Kidney (tissue), 14 donors: Measurements from ENCODE around the gene NUDT3. TPM values are rescaled to one million over a fixed set of nuclear protein-coding genes. Genes with fewer than 3 reads are reported as not detected.
"Not testable (repeated sequence)": the region's sequence is repeated elsewhere in the genome, so short reads cannot be mapped to it uniquely, and the experiment has no call there.

Experiments
- DNase-seq, 5 donors: peaks; one replicate each; pipeline ENCODE4 v3.0.0-alpha.2; 2013 to 2020
- FAIRE-seq: peaks from 2 replicates; lab custom pipeline; 2012; peaks lifted over from hg19 to GRCh38; lab: Jason Lieb, UNC
- H3K27ac ChIP-seq, 2 donors: one replicate each; pipeline ENCODE4 v1.7.0; 2013; ENCODE audit warnings: low read depth in 2 of 2, low read length in 2 of 2, inconsistent platforms in 1 of 2
- H3K27me3 ChIP-seq: one replicate; pipeline ENCODE4 v1.7.1; 2013; ENCODE audit warnings: low read length, inconsistent platforms; ENCODE audit not compliant: control insufficient read depth, insufficient read depth
- H3K36me3 ChIP-seq, 3 donors: one replicate each; pipeline versions ENCODE4 v1.7.0 to v1.7.1; 2013; ENCODE audit warnings: low read length in 3 of 3, control low read depth in 1 of 3, inconsistent platforms in 1 of 3; ENCODE audit not compliant: insufficient read depth in 3 of 3, control insufficient read depth in 2 of 3
- H3K4me1 ChIP-seq, 3 donors: one replicate each; pipeline versions ENCODE4 v1.7.0 to v1.7.1; 2013; ENCODE audit warnings: low read length in 3 of 3, inconsistent platforms in 1 of 3, low read depth in 1 of 3; ENCODE audit not compliant: control insufficient read depth in 2 of 3, insufficient read depth in 2 of 3
- H3K4me3 ChIP-seq, 3 donors: one replicate each; pipeline versions ENCODE4 v1.7.0 to v1.8.1; 2013; ENCODE audit warnings: low read length in 3 of 3, control low read depth in 1 of 3, inconsistent platforms in 1 of 3
- H3K9ac ChIP-seq, 3 donors: one replicate each; pipeline versions ENCODE4 v1.7.0 to v1.7.1; 2013; ENCODE audit warnings: low read length in 3 of 3, control low read depth in 1 of 3, inconsistent platforms in 1 of 3
- H3K9me3 ChIP-seq, 3 donors: one replicate each; pipeline versions ENCODE4 v1.7.0 to v1.7.1; 2013; ENCODE audit warnings: low read length in 3 of 3, control low read depth in 1 of 3, inconsistent platforms in 1 of 3; ENCODE audit not compliant: control insufficient read depth in 2 of 3, insufficient read depth in 1 of 3
- intact Hi-C: fragments of 100-400 bp; cut with DNase I; formaldehyde crosslinking; loops from one replicate; pipeline ENCODE4 v1.11.1; 2022
- polyA plus RNA-seq: library from polyadenylated mRNA; stranded (reverse); fragments of 350-450 nt; fragmentation: Illumina TruSeq; extraction: RNeasy Lipid Tissue Mini Kit (QIAGEN cat#74804); gene quantifications from one replicate; pipeline ENCODE4 v1.2.3, GENCODE V29; 2014; ENCODE audit warnings: low read depth, low replicate concordance; ENCODE audit not compliant: insufficient read depth
- total RNA-seq: library from RNA; stranded (reverse); fragmentation: NEBNext Ultra II Directional; extraction: Animal tissue kit (Norgen Biotek cat#: 25700); gene quantifications from one replicate; pipeline ENCODE4 v1.2.1, GENCODE V29; 2021
- TF ChIP-seq, protein P1 (sequence below): IDR thresholded peaks from 3 replicates; pipeline ENCODE4 v1.5.1; 2012; ENCODE audit warnings: mild to moderate bottlenecking, moderate library complexity, borderline replicate concordance; ENCODE audit not compliant: insufficient read depth; ENCODE audit errors: extremely low read depth
- donor health status: control.
- donor health status: control.
- donor health status: control.
- donor health status: control.
- donor health status: control.
- donor health status: DM: yes; HTN: yes; CAD: no.
- donor health status: Normal renal cell carcinoma (clear cell type).

The NUDT3 gene
- total and polyA plus RNA-seq, 2 donors from 2014 or later: 17.7 to 53.8 TPM

- Histone ChIP-seq H3K27me3 (no peaks in the 10 kb centered on the region), H3K4me1 (peaks cover 0 to 4% (median 3%) of the 10 kb centered on the region in 3 donors), H3K27ac (no peak overlapping the region), H3K36me3 (no peaks in the 10 kb centered on the region), H3K4me3 (no peak overlapping the region), H3K9ac (no peak overlapping the region), H3K9me3 (no peaks in the 10 kb centered on the region)
- FAIRE-seq (no peak), DNase-seq (no peak)
- intact Hi-C loops: no loop called here
- TF ChIP-seq, protein P1, sequence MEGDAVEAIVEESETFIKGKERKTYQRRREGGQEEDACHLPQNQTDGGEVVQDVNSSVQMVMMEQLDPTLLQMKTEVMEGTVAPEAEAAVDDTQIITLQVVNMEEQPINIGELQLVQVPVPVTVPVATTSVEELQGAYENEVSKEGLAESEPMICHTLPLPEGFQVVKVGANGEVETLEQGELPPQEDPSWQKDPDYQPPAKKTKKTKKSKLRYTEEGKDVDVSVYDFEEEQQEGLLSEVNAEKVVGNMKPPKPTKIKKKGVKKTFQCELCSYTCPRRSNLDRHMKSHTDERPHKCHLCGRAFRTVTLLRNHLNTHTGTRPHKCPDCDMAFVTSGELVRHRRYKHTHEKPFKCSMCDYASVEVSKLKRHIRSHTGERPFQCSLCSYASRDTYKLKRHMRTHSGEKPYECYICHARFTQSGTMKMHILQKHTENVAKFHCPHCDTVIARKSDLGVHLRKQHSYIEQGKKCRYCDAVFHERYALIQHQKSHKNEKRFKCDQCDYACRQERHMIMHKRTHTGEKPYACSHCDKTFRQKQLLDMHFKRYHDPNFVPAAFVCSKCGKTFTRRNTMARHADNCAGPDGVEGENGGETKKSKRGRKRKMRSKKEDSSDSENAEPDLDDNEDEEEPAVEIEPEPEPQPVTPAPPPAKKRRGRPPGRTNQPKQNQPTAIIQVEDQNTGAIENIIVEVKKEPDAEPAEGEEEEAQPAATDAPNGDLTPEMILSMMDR: no peak
Observed at GRCh38 chr6:34331371-34332050, 61.0 kb downstream of the NUDT3 start.

GRCh38 chr6:34329814-34330213, 62.7 kb downstream of the NUDT3 start:
- H3K9me3 ChIP-seq, H3K4me1 ChIP-seq, FAIRE-seq, H3K27me3 ChIP-seq, intact Hi-C loops, H3K4me3 ChIP-seq, H3K9ac ChIP-seq, DNase-seq, H3K36me3 ChIP-seq, H3K27ac ChIP-seq: not testable (repeated sequence)

- intact Hi-C loops: no loop called here
- no peak for DNase-seq
- H3K9me3 ChIP-seq: no peaks in the 10 kb centered on the region
- no peaks in the 10 kb centered on the region for H3K27me3 ChIP-seq
- no peak for FAIRE-seq
- no peak overlapping the region for H3K27ac ChIP-seq
- no peak overlapping the region for H3K9ac ChIP-seq
- TF ChIP-seq, protein P1: no peak
- H3K36me3 ChIP-seq: no peaks in the 10 kb centered on the region
- no peak overlapping the region for H3K4me3 ChIP-seq
- H3K4me1 ChIP-seq: peaks cover 0 to 5% (median 2%) of the 10 kb centered on the region in 3 donors
Observed at GRCh38 chr6:34328969-34329368, 63.5 kb downstream of the NUDT3 start.

- intact Hi-C loops, H3K27ac ChIP-seq: not testable (repeated sequence)
Observed at GRCh38 chr6:34327313-34328205, 64.9 kb downstream of the NUDT3 start.

More at GRCh38 chr6:34327313-34328205, 64.9 kb downstream of the NUDT3 start:
- not testable (repeated sequence) for H3K9ac ChIP-seq, H3K4me3 ChIP-seq, H3K9me3 ChIP-seq, H3K27me3 ChIP-seq, H3K36me3 ChIP-seq, FAIRE-seq, H3K4me1 ChIP-seq
- DNase-seq: peak in 1 of 5 donors; percentile 50
